ENCODE data around the gene GOLGA8J.

DNA sequence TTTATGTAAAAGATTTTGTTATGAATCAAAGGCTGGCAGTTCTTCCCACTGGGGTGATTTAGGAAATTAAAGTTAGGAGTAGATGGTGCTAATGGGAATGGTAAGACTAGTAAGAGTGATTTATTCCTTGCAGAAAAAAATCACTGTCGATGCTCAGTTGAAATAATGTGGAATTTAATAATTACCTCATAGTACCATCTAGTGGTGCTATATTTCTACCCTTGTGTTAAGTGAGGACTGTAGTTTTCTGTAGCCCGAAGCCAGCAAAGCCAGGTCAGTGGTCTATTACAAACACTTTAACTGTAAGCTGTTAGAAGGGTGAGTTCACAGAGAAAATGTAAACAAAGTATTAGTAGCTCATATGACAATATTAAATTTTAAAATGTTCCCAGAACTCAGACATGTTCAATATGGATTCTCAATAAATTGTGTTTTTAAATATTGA lies 39.5 kb upstream of the GOLGA8J start:
- TF ChIP-seq SIN3A (IDR thresholded peaks at IDR 0.05; ENCODE audit: borderline replicate concordance, insufficient read depth, low read length): no peak
- no peak for TF ChIP-seq TAF1 (IDR thresholded peaks at IDR 0.05; ENCODE audit: borderline replicate concordance, insufficient read depth, low read length)
